Uterus (tissue), 4 donors: Measurements from ENCODE around the gene IFI27. TPM values are rescaled to one million over a fixed set of nuclear protein-coding genes. Genes with fewer than 3 reads are reported as not detected.

Experiments used
- DNase-seq, 2 donors: peaks; one replicate each; pipeline ENCODE4 v3.0.0-alpha.2; 2019 to 2020
- H3K27ac ChIP-seq, 2 donors: fragments of 200-600 bp; sonication (generic); 1 replicate in 1 of 2; 2 replicates in 1 of 2; pipeline ENCODE4 v1.5.1; 2016 to 2018
- H3K27me3 ChIP-seq, 2 donors: fragments of 200-600 bp; sonication (generic); one replicate each; pipeline ENCODE4 v1.5.1; 2018 to 2019; ENCODE audit warnings: control low read depth in 1 of 2
- H3K36me3 ChIP-seq, 2 donors: fragments of 200-600 bp; sonication (generic); one replicate each; pipeline ENCODE4 v1.5.1; 2019; ENCODE audit warnings: control low read depth in 1 of 2
- H3K4me1 ChIP-seq, 2 donors: fragments of 200-600 bp; sonication (generic); one replicate each; pipeline ENCODE4 v1.5.1; 2018 to 2019; ENCODE audit warnings: control low read depth in 1 of 2
- H3K4me3 ChIP-seq, 2 donors: fragments of 200-600 bp; sonication (generic); 1 replicate in 1 of 2; 2 replicates in 1 of 2; pipeline ENCODE4 v1.5.1; 2018 to 2019; ENCODE audit warnings: mild to moderate bottlenecking in 1 of 2
- H3K9me3 ChIP-seq, 2 donors: fragments of 200-600 bp; sonication (generic); one replicate each; pipeline ENCODE4 v1.5.1; 2019; ENCODE audit warnings: control low read depth in 1 of 2
- CTCF ChIP-seq, 4 experiments: fragments of 200-600 bp in 2 of 4; fragments of 450-650 bp in 2 of 4; sonication (generic) in 2 of 4; IDR thresholded peaks; one replicate each; pipeline ENCODE4 v1.5.1; 2016 to 2019; ENCODE audit warnings: antibody characterized with exemption in 4 of 4, mild to moderate bottlenecking in 2 of 4, moderate library complexity in 1 of 4
- POLR2A ChIP-seq, 2 donors: fragments of 450-650 bp; IDR thresholded peaks; one replicate each; pipeline ENCODE4 v1.6.1; 2016; ENCODE audit warnings: antibody characterized with exemption in 2 of 2, mild to moderate bottlenecking in 1 of 2, moderate library complexity in 1 of 2
- intact Hi-C: fragments of 100-400 bp; cut with DNase I; formaldehyde crosslinking; loops from one replicate; pipeline ENCODE4 v1.15.1; 2023; ENCODE audit warnings: low total_unique reads
- total RNA-seq, 4 donors: library from RNA; depleted of rRNA in 3 of 4; stranded (reverse); fragments of >200 nt in 3 of 4; gene quantifications; one replicate each; pipeline versions ENCODE4 v1.1.0 to v1.2.4, GENCODE V29; 2014 to 2023
- donor health status: DM: yes; HTN: yes; CAD: no.

IFI27 gene
- total RNA-seq, 4 donors from 2014 or later, result 5.6 to 390 (median 196) TPM

GRCh38 chr14:94080621-94081385 lies 29.7 kb upstream of the IFI27 start, which contains the start of the genes DDX24 and IFI27L1:
DDX24 (minus strand) TSS chr14:94081202; CDS start chr14:94079742, 1,460 bp downstream.
IFI27L1 (plus strand) TSS chr14:94081310; CDS start chr14:94096938, 15,628 bp downstream.
- Histone ChIP-seq H3K9me3 (no peaks in the 10 kb centered on the region), H3K27ac (peak within 1 kb of the TSS; percentile 89 to 91), H3K4me3 (peak within 1 kb of the TSS; percentile 94 to 99), H3K36me3 (no peaks in the 10 kb centered on the region), H3K4me1 (peaks cover 0 to 7% of the 10 kb centered on the region in 2 donors), H3K27me3 (no peaks in the 10 kb centered on the region)
- DNase-seq, result peak; percentile 97
- intact Hi-C loops, result no loop called here
- TF ChIP-seq CTCF (IDR thresholded peaks at IDR 0.05) (no peak), POLR2A (IDR thresholded peaks at IDR 0.05) (peak; percentile 97)

DNA sequence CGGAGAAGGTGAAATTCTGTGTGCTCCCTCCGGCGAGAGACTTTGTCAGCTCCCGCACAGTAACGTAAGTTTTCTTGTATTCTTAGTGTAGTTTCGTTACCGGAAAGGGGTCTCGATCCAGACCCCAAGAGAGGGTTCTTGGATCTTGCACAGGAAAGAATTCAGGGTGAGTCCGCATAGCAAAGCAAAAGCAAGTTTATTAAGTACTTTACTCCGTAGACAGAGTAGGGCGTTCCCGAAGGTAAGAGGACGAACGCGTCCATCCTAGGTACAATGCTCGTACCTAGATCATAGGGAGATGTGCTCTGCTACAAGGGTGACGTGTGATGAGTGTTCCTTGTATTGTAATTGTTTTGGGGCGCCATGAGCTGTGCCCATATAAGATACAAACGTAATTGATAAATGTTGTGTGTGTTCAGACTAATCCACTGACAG lies 29.1 kb upstream of the IFI27 start:
- Histone ChIP-seq H3K27me3 (no peaks in the 10 kb centered on the region), H3K4me1 (peaks cover 0 to 7% of the 10 kb centered on the region in 2 donors), H3K4me3 (peak overlapping the region; percentile 94 to 99), H3K9me3 (no peaks in the 10 kb centered on the region), H3K27ac (peak overlapping the region; percentile 89 to 91), H3K36me3 (no peaks in the 10 kb centered on the region)
- intact Hi-C loops, result no loop called here
- no peak for DNase-seq
- TF ChIP-seq CTCF (IDR thresholded peaks at IDR 0.05), result no peak
- no peak for TF ChIP-seq POLR2A (IDR thresholded peaks at IDR 0.05)

DNA sequence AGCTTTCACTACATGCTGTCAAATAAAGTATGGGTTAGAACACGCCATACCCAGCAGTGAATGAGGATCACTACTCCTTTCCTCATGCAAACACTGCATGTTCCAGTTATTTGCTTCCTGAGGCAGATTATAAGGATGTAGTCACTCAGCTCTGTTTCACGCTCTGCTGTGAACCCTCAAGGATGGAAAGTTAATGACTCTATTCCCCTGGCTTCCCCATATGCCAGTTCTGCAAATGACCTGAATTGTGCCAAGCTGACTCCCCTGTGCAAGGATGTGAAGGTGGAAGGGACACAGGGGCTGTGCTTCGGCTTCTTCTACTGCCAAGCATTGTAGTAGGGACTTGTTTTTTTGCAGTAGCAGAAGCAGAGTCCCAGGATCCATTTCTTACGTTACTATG lies 22.6 kb upstream of the IFI27 start:
- no peak for TF ChIP-seq POLR2A (IDR thresholded peaks at IDR 0.05)
- Histone ChIP-seq H3K4me1 (no peaks in the 10 kb centered on the region), H3K27me3 (no peaks in the 10 kb centered on the region), H3K27ac (no peak overlapping the region), H3K9me3 (no peaks in the 10 kb centered on the region), H3K36me3 (no peaks in the 10 kb centered on the region), H3K4me3 (no peak overlapping the region)
- intact Hi-C loops, result no loop called here
- no peak for DNase-seq

- no peaks in the 10 kb centered on the region for H3K9me3 ChIP-seq
- intact Hi-C loops, result no loop called here
- no peak overlapping the region for H3K27ac ChIP-seq
- H3K27me3 ChIP-seq, result no peaks in the 10 kb centered on the region
- no peak overlapping the region for H3K4me3 ChIP-seq
- H3K36me3 ChIP-seq, result no peaks in the 10 kb centered on the region
- no peak for DNase-seq
- H3K4me1 ChIP-seq, result no peaks in the 10 kb centered on the region
- TF ChIP-seq POLR2A (IDR thresholded peaks at IDR 0.05), result no peak
- TF ChIP-seq CTCF (IDR thresholded peaks at IDR 0.05), result no peak
Measured at GRCh38 chr14:94088516-94088915, 22.0 kb upstream of the IFI27 start.

DNA sequence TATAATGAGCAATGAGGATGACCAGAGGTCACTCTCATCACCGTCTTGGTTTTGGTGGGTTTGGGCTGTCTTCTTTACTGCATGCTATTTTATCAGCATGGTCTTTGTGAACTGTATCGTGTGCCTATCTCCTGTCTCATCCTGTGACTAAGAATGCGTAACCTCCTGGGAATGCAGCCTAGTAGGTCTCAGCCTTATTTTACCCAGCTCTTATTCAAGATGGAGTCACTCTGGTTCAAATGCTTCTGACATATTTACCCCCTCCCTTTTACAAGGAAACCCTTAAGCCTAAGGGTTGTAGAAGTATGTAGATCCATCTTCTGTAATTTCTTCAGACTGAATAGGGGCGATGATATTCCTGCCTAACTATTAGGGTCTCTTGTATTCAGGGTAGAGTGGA lies 21.1 kb upstream of the IFI27 start:
- no peak for DNase-seq
- TF ChIP-seq POLR2A (IDR thresholded peaks at IDR 0.05), result no peak
- no peak for TF ChIP-seq CTCF (IDR thresholded peaks at IDR 0.05)
- intact Hi-C loops, result no loop called here
- H3K27ac ChIP-seq, result no peak overlapping the region
- H3K4me1 ChIP-seq, result no peaks in the 10 kb centered on the region
- H3K36me3 ChIP-seq, result no peaks in the 10 kb centered on the region
- H3K27me3 ChIP-seq, result no peaks in the 10 kb centered on the region
- no peaks in the 10 kb centered on the region for H3K9me3 ChIP-seq
- H3K4me3 ChIP-seq, result no peak overlapping the region
